A172 (cell line): ENCODE results near the gene CHMP4A. TPM values are rescaled to one million over a fixed set of nuclear protein-coding genes. Genes with fewer than 3 reads are reported as not detected.

Experiments
- DNase-seq: peaks from one replicate; pipeline ENCODE4 v3.0.0-alpha.2; 2015; ENCODE audit warnings: low spot score
- total RNA-seq: library from RNA; depleted of rRNA; stranded (reverse); fragments of >200 nt; shearing (Covaris generic); gene quantifications from 2 replicates; pipeline ENCODE4 v1.2.3, GENCODE V29; 2014

CHMP4A gene
- total RNA-seq, 1 experiment from 2014 or later = 38.1 TPM

DNA sequence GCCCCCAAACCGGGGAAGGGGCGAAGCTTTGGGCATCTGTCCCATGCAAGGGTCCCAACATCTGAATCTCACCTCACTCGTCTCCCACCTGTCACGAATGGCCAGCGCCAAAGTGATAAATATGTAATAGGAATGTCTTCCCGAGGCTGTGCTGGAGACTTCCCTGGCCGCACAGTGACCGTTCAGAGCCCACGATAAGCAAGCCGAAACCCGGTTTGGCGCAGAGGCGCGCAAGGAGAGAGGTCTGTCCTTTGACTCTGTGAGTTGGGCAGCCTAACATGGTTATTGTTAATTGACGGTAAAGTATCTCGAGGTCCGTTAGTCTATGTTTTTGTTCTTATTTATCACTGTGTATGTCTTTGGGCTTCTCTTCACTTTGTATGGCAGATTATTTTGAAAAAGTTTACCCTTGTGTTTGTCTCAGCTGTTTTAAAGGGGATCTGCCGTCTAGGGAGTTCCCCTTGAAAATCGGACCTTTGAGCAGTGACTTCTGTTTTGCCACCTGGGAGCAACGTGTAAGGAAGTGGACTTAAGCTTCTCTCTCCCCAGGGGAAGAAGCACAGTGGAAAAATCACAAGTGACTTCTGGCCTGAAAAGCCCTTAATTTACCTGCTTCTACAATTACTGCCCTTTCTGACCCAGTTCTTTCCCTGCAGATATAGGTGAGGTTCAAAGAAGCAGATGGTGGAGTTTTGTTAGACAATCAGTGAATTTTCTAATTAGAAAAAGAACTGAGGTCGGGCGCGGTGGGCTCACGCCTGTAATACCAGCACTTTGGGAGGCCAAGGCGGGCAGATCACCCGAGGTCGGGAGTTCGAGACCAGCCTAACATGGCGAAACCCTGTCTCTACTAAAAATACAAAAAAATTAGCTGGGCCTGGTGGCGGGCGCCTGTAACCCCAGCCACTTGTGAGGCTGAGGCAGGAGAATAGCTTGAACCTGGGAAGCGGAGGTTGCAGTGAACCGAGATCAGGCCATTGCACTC, 16.9 kb downstream of the CHMP4A start:
- no peak for DNase-seq

DNA sequence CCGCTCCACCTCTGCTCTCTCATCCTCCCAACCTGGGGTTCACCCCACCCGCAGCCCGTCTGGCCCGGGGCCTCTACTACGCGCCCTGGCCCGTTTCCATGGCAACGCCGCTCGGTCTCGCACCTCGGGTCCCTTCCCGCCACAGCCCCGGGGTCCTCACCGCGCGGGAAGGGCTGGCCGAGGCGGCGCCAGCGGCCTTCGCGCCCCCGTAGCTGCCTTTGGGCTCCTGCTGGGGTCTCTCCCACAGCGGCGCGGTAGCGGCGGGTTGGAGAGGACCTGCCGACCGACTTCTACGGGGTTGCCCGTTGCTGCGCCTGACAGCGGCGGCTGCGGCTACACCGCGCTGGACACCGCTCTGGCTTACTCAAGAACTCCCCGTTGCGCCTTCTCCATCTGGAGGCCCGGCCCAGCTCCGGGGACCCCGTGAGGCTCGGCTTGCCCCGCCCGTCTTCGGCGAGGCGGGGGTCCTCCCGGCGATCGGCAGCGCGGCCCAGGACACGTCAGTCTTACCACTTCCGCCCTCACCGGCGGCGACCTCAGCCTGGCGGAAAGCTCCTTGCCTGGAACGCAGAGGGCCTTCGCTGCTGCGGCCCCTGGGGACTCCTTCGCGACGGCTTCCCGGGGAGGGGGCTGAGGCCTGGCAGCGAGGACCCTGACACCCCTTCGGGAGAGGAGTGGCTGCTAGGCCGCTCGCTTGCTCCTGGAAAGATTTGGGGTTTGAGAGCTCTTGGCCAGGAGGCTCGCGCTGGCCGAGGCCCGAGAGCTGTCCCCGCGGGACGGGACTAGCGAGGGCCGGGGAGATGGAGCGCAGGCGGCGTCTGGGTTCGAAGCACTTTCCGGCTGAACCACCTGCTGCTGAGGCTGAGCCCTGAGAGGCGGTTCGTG, 17.9 kb downstream of the CHMP4A start, which contains the start of gene TM9SF1:
Gene TM9SF1, minus strand, starts transcription at position 256 of the 885 bp plus-strand sequence. CDS start 422 bp downstream, outside the sequence.
- peak; percentile 59 for DNase-seq

DNA sequence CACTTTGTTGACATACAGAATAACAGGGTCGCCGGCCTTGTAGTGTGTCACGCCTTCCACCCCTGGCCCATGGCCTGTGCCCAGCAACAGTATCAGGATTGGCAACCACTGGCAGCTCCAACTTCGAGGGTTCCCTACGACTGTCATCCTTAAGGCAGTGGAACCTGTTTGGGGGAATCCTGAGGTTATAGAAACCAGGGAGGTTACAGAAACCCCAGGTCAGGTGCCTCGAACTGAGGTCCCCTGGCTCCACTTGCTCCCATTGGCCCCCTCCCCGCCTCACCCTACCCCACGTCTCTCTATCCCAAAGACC, 18.5 kb downstream of the CHMP4A start:
- DNase-seq = no peak

DNA sequence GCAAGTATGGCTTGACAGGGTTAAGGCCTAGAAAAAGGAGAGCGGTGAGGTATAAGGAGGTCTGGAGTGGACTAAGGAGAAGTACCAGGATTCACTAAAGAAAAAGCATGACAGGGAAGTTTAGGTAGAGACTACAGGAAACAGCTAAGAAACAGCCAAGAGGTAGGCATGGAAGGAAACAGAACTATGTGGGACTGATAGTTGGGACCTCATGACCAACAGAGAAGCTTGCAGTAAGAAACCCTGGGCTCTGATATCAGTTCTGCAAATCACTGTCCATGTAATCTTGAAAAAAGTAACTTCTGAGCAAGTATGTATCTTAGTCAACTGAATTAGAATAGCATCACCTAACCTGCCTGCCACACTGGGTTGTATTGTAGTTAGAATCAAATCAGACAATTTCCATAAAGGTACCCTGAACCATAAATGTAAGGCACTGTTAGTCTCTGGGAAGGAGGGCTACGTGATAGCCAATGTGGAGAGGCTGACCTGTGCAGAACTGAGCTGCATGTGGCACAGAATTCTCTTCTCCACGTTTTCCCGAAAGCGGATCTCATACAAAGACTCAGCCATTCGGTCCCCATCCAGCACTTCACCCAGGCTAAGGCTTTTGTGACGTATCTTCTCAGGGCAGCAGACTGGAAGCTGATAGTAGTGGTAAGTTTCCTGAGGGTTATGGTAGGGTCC, 19.0 kb downstream of the CHMP4A start:
- DNase-seq = no peak

DNA sequence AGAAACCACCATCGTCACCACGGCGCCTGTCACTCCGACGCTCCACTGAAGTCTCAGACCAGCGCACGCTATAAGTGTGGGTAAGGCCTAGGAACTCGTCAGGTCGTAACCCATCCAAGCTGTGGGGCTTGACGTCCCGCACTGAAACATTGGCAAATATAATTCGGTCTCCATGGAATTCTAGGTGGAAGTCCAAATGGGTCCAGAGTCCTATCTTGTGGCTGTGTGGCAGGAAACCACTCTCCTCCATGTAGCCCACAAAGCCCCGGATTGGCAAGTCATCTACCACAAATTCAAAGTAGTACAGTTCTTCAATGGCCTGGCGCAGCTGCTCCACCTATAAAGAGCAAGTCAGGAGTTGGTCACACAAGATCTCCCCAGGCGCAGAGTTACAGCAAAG, 20.4 kb downstream of the CHMP4A start:
- DNase-seq = no peak

DNA sequence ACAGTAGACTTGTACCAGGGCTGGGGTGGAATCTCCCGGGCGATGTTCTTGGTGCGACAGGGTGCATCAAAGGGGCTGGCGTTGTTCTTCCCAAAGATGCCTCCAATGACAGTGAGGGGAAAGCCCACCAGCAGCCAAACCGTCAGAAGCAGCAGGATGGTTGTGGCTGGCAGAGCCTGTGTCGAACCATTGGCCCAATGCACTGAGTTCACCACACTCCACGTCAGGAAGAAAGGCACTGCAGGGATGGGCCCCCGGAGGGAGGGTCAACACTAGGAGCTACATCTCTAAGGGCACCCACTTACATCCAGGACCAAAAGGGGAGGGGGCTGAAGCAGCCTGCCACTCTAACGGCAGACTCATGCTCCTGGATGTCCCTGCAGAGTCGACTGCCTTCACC, 22.9 kb downstream of the CHMP4A start:
- DNase-seq = no peak

DNA sequence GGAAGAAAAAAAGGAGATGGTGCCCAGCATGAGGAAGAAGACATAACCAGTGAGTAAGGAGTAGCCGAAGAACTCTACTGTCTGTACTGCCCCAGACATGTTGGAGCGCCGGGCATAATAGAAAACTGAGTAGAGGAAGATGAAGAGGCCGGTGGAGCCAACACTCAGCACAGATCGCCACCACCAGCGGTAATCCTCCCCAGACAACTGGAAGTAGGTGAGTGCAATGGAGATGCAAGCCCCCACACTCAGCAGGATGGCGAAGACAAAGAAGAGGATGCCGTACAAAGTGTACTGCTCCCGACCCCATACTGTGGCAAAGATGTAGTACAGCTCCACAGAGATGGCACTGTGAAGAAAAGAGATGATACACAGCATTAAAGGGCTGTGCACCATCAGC, 23.8 kb downstream of the CHMP4A start:
- no peak for DNase-seq

DNA sequence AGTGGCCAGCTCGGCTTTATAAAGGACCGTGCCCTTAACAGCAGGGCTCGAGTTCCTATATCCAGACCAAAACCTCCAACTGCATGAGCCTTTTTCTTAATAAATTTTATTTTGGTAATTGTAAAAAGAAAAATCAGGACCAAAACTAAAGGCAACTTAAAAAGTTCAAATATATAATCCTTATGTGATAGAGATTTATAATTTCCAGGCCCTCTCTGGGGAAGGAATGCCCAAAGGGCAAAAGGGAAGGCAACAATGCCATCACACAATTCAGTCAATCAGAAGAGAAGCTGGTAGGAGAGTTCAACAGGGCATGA, 24.3 kb downstream of the CHMP4A start:
- DNase-seq = no peak

DNA sequence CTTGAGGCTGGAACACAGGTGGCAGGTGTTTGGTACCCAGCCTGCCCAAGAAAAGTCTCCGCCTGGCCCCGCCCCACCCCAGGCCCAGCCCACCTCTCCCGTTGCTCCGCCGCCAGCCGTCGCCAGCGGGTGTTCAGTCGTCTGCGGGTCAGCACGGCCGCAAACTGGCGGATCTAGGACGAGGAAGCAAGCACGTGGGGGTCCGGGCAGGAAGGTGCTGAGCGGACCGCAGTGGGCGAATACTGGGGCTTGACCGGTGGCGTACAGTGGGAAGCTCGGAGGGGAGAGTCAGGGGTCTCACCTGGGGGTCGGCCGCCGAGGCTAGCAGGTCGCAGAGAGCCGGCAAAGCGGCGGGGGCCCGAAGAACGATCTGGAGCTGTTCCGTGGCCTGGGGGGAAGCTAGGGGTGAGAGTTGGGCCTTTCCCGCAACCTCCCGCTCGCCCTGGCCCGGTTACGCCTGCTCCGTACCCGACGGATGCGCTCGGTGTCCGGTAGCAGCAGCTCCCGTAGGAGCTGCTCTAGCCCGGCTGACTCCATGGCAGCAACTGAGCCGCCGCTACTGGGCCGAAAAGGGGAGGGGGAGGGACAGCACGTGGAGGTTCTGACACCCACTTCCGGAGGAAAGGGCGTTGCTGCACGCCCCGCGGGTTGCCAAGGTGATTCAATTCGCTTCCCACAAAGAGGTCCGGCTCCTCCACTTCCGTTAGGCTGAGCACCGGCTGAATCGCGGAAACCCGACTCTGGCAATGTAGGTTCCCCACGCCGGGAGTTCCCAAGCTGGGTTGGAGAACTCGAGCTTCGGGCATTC, 24.8 kb downstream of the CHMP4A start, which contains the start of gene IPO4:
Gene IPO4, minus strand, starts transcription at position 566 of the 808 bp plus-strand sequence. Its CDS starts 29 bp downstream, at position 537.
- peak; percentile 91 for DNase-seq

DNA sequence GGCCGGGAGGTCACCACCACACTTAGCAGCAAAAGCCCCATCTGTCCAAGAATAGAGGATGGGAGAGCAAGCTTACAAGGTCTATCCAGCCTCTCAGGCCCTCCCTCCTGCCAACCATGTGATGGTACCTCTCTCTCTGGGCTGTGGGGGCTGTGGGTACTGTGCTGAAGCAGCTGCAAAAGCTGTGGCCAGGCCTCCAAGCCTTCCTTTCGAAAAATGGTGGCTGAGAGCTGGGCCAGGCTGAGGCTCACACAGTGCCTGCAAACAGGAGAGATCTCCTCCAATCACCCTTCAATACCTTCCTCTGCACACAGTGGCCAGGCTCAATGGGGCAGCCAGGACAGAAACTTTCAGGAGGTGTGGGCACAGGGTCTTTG, 25.8 kb downstream of the CHMP4A start:
- no peak for DNase-seq

DNA sequence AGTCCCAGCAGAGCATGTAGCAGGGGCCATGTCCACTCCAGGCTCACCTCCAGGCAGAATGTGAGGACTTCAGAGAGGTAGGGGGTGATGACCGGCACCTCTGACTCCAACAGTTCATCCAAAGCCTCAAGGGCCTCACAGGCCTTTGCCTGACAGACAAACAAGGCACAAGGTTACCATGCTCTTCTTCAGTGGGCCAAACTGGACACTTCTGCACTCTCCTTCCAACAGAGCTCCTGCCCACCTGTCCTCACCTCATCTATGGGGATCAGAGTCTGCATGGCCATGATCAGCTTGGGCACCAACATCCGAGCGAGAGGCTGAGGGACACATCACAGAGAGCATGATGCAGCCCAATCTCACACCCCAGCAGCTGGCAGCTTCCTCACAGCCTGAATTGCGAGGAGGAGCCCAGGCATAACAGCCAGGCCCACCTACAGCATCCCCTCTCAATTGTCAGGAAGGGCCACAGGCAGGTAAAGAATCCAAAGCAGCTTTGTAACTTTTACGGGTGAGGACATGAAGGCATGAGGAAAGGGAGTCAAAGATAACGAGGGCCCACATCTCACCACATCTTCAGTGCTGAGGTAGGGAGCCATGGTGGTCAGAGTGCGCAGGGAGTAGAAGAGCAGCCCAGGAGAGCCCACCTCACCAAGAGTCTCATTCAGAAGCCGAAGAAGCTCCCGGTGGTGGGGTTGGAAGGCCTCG, 26.3 kb downstream of the CHMP4A start:
- no peak for DNase-seq

DNA sequence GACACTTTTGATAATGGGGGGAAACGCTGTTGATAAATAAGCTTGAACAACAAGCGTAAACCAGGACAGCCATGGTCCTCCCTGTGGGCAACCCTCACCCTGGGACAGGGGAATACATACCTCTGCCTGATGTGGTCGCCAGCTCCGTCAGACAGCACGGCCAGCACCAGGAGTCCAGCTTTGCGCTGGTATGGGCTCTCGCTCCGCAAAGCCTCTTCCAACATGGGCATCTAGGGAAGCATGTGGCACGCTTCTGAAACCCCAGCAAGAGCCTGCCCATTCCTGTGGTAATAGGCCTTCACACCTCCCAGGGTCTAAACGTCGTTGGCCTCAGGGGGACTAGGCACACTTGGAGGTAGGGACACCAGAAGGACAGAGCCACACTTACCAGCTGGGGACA, 27.5 kb downstream of the CHMP4A start:
- DNase-seq = no peak

DNA sequence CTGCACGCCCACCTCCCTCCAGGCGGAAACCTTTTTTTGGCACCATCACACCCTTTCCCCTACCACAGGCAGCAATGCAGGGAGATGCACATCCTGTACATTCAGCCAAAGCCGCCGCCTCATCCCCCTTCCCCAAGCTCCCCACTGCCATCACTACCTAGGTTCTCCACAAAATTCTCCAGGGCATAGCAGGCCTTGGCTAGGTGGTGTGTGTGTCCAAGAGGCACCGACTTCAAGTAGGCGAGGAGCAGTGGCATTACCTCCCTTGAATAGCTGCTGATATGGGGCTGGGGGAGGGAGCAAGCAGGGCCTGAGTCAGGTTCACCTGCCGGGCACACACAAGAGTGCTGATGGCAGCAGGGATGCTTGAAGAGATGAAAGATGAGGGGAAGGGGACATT, 28.3 kb downstream of the CHMP4A start:
- no peak for DNase-seq

DNA sequence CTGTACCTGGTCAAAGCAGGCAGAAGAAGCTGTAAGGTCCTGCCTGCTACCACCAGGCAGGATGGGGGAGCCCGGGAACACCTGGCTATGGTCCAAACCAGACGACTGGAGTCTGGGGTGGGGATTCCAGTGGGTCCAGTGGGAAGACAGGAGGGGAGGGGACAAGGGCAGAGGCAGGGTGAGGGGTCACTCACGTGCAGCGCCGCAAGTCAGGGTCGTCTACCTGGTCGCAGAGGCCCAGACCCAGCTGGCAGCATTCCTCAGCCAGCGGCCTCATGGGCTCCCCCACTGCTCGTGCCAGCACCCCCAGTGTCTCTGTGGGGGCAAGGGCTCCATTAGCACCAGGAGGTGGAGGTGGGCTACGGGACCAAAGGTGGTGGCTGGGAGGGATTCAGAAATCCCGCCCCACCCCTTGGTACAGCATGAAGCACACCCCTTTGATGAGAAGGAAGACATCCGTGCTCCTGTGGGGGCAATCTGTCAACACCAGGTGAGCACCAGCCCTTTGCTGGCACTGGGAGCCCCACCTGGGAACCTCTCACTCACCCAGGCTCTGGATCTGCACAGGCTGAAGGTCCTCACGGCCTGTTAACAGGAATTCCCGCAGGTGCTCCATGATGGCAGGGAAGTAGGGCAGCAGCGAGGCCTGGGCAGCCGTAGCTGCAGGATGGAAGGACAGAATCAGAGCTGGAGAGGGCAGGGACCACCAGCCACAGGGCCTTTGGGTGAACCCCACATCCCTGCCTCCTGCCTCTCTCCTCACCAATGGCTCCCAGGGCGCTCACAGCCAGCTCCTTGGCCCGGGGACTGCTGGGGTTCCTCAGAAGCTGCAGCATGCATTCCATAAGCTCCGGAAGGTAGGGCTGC, 29.0 kb downstream of the CHMP4A start:
- no peak for DNase-seq

DNA sequence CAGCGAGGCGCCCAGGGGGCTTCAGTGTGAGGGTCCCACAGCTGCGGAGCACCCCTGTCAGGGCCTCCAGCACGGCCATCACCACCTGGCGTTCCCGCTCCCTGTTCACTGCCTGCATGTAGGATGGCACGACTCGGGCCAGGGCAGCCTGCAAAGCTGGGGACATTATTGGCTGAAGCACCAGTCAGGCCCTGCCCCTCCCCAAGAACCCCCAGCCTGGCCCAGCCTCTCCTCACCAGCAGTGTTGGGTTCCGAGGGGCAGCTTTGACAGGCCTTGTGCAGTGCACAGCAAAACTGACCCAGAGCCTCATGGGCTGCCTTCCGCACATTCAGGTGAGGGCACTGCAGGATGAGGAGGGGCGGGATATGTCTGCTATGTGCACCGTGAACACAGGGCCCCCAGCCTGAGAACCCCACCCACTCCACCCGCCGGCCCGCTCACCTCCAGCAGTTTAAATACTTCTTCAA, 30.2 kb downstream of the CHMP4A start:
- no peak for DNase-seq

DNA sequence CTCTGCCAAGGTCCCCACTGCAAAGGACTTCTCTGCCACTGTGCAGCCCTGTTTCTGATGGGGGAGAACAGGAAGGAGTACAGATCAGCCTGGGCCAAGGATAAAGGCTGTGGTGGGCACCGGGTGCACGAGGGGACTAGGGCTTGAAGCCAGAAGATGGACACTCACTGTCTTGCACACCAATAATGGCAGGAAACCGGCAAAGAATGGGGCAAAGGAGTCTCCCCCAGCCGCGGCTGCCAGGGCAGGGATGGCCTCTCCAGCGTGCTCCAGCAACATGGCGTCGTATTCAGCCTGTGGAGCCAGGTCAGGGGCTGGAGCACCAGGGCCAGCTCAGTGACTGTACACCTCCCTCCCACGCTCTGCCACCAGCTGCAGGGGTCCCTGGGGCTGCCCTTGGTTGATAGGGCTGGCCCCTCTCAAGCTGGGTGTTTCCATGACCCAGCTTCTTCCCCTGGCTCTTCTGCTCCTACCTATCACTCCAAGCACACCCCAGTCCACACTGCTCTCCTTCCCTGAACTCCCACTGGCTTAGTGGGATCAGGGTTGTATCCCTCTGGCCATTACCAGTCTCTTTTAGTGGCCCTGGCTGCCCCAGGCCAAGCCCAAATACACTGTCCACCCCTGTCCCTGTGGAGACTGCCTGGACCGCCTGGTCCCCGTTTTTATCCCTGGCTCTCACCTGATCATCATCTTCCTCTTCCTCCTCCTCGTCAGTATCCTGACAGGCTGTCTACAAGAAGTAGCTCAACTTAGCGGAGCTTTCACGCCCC, 31.0 kb downstream of the CHMP4A start:
- no peak for DNase-seq

DNA sequence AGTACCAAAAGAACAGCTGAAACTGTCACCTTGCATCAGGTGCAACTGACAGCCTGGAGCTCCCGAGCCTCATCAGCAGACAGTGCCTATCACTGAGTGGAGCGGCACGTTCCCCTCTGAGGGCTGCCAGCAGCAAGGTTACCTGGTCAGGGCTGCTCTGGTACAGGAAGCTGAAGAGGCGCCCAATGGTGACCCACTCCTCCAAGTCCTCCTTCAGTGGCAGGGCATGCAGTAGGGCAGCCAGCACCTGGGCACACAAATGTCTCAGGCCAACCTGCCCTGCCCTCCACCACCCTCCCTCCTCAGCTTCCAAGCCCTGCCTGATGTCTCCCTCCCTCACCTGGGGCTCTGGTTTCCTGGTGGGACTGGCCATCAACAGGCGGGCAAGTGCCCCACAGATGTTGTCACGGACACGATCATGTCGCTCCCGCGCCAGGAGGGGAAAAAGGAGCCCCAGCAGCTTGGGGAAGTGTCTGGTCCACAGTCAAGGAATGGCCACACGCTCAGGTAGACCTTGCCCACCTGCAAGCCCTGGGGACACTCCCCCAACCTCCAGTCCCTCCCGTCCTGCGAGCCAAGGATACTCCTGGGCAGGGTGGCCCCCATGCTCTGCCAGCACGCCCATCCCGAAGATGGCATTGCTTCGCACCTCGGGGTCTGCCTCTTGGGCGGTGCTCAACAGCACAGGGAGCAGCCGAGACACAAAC, 31.8 kb downstream of the CHMP4A start:
- DNase-seq = no peak
